ENCODE results near the gene KCNIP1.

- TF ChIP-seq POLR2A (IDR thresholded peaks at IDR 0.05; ENCODE audit: low read length) (no peak), GATA1 (IDR thresholded peaks at IDR 0.05; ENCODE audit: low read depth, low read length) (no peak)
These were observed 25.2 kb downstream of the KCNIP1 start for GRCh38 chr5:170528976-170529375.

All from erythroblast (primary cell).